ENCODE measurements around the gene HOXA11.

The HOXA11 gene

GRCh38 chr7:27133409-27134231 lies 51.4 kb downstream of the HOXA11 start:
- no peak for DNase-seq (ENCODE audit: low spot score)

- no peak for DNase-seq (ENCODE audit: low spot score)
Measured at GRCh38 chr7:27132978-27133377, 52.1 kb downstream of the HOXA11 start.

DNA sequence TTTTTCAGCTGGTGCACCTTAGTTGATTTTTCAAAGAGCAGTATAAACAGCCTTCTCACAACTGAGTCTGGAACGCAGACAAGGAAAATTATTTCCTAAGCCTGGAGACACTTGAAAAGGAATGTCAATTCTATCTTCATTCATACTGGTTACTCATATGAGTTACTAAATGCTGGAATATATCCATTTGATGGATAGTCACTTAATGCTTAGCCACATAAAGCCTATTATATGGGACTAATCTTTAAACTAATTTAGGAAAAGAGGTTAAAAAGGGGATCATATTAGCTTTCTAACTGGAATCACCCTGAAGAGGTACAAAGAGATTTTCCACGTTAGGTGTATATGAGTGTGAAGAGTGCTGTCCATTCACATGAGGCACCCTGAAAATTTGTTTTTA lies 52.8 kb downstream of the HOXA11 start:
- no peak for DNase-seq (ENCODE audit: low spot score)

DNA sequence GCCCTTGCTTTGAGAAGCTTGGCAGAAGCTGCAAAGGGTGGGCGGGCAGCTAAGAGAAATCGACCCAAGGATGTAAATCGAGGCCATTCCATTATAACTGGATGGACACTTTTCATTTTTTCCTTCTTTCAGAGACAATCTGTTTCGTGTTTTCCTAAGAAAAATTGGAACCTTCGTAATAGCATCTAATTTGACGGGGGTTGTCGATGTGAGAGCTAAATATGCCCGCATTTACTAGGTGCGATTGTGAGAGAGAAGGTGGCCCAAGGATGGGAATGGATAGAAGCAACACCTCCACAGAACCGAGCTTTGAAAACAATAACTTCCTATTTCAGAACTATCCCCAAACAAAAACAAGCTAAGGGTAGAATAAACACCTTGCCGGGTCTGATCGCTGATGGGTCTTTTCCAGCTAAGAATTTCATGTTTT lies 53.6 kb downstream of the HOXA11 start:
- no peak for DNase-seq (ENCODE audit: low spot score)
